GM19193 (cell line): ENCODE data around the gene TANC2.

Source experiments
- POLR2A ChIP-seq: IDR thresholded peaks from 4 replicates; pipeline ENCODE4 v1.6.1; 2011; ENCODE audit not compliant: insufficient read depth, insufficient read length; ENCODE audit errors: extremely low read depth

TANC2 gene

DNA sequence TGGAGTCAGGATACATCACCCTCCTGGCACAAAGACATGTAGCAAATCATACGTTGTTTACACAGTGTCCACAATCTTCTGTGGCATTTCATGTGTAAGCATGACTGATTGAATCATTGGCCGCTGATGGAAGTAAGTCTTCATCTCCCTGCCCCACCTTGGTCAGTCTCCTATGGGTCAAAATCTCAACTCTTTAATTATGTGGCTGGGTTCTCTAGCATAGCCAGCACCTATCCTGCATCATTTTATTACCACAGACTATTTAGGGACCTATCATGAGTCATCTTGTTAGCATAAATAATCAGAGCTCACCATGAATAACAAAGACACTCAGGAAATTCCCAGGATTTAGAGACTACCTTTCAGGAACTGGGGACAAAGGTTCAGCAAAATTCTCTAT is 15.9 kb downstream of the TANC2 start:
- TF ChIP-seq POLR2A: no peak

DNA sequence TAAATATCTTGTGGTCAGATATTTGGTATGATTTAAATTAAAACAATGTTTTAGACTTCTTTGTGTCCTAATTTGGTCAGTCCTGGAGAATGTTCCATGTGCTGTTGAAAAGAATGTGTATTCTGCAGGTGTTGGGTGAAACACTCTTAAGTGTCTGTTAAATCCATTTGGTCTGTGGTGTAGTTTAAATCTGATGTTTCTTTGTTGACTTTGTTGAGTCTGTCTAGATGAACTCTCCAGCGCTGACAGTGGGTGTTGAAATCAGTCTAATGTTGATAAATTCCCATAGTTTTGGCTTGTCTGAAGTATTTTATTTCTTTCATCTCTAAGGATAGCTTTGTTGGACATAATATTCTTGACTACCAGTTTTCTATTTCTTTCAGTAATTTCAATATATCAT is 18.8 kb downstream of the TANC2 start:
- TF ChIP-seq POLR2A: no peak

DNA sequence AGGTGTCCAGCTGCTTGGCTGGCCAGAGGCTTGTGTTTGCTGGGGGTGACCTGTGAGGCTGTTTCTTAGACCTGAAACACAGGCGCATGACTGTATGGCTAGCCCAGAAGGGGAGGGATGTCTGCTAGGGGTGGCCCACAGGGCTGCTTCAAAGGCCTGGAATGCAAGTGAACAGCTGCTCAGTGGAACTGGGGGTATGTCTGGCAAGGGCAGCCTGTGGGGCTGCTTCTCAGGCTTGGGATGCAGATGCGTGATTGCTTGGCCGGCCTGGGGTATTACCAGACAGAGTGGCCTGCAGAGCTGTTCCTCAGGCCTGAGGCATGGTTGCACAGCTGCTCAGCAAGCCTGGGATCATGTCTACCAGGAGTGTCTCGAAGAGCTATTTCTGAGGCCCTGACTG is 20.5 kb downstream of the TANC2 start:
- TF ChIP-seq POLR2A: no peak

DNA sequence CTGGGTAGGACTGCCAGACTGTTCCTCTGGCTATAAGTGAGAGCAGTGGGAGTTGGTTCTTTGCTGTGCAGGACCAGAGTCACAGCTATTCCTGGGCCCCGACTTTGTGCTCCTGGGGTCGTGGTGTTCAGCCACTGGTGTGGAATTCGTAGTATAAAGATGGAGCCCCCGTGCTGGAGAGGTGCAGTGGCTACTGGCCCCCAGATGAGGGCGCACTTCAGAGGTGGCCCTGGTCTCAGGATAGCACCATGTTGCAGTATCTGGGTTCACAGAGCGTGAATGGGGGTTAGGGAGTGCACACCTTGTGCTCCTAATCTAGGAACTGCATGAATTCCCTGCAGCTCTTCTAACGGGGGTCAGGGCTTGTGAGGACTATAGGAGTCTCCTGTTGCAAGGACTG is 21.1 kb downstream of the TANC2 start:
- TF ChIP-seq POLR2A: no peak

DNA sequence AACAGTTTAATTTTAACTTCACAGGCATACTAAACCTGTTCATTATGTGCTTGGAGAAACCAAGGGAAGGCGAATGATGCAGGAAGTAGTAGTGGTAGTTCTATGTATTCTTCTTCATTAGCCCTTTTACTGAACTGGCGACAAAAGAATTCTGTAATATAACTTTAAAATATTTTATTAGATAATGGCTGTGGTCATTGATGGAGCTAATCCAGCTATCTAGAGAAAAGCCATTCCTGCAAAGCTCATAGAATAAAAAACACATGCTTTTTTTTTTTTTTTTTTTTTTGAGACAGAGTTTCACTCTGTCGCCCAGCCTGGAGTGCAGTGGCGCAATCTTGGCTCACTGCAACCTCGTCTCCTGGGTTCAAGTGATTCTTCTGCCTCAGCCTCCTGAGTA is 23.5 kb downstream of the TANC2 start:
- no peak for TF ChIP-seq POLR2A

DNA sequence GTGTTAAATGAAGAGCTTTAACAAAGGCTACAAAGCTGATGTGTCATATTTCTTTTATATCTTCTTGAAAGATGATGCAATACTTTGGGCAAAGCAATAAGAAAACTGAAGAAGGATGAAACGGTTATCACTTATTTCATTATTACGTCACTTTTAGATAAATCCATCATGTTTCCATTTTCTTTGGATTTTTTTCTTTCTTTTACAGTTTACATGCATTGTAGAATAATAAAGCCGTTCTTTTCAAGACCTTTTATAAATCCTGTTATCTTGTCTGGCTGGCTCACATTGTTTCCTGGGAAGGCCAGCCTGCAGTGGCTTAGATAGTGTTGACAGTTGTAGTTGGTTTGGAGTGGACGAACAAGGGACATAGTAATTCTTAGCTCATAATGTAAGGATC is 28.9 kb downstream of the TANC2 start:
- TF ChIP-seq POLR2A: no peak

DNA sequence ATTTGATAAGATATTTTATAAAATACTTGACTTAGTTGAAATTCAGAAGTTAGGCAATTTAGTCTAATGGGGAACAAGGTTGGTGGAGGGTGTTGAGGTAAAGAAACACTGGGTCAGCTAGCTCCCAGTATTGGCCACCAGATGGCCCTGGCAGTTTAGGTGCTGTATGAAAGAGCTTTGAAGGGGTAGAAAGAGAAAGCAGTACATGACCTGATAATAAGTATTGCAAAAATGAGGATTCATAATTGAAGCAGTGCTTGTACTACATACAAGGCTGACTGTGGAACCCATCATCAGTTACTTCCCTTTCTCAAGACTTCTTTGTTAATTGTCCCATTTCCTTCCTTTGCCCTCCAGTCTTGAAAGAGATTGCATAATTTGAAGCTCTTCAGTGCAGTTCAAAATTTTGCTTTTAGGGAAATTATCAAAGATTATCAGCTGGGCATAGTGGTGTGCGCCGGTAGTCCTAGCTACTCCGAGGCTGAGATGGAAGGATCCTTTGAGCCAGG is 29.4 kb downstream of the TANC2 start:
- no peak for TF ChIP-seq POLR2A

DNA sequence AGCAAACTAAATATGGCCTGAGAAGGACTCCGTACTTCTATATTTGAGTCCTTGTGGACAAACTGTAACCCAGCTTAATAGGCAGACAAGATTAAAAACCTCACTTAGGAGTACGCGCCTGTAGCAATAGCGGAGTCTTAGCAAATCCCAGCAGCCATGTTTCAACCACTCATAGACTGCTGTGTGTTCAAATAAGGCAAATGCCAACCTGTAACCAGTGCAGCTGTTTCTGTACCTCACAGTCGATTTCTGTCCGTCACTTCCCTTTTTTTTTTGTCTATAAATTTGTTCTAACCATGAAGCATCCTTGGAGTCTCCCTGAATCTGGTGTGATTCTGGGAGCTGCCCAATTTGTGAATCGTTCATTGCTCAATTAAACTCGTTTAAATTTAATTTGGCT is 30.2 kb downstream of the TANC2 start:
- no peak for TF ChIP-seq POLR2A

DNA sequence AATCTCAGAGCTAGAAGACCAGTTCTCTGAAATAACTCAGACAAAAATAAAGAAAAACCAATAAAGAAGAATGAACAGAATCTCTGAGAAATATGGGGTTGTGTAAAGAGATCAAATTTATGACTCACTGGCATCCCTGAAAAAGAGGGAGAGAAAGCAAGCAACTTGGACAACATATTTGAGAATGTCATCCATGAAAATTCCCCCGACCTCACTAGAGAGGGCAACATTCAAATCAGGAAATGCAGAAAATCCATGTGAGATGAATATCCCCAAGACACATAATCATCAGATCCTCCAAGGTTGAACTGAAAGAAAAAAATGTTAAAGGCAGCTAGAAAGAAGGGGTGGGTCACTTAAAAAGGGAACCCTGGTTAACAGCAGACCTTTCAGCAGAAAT is 32.1 kb downstream of the TANC2 start:
- TF ChIP-seq POLR2A: no peak

DNA sequence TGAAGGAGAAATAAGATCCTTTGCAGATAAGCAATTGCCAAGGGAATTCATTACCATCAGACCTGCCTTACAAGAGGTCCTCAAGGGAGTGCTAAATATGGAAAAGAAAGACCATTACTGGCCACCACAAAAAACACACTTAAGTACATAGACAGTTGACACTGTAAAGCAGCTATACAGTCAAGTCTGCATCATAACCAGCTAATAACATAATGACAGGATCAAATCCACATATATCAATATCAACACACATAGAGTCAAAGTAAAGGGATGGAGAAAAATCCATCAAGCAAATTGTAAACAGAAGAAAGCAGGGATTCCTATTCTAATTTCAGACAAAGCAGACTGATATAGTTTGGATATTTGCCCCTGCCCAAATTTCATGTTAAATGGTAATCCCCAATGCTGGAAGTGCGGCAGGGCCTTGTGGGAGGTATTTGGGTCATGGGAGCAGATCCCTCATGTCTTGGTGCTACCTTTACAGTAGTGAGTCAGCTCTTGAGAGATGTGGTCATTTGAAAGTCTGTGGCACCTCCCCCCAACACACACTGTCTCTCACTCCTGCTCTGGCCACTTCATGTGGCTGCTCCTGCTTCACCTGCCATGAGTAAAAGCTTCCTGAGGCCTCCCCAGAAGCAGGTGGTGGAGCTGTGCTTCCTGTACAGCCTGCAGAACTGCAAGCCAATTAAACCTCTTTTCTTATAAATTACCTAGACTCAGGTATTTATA is 32.8 kb downstream of the TANC2 start:
- no peak for TF ChIP-seq POLR2A

DNA sequence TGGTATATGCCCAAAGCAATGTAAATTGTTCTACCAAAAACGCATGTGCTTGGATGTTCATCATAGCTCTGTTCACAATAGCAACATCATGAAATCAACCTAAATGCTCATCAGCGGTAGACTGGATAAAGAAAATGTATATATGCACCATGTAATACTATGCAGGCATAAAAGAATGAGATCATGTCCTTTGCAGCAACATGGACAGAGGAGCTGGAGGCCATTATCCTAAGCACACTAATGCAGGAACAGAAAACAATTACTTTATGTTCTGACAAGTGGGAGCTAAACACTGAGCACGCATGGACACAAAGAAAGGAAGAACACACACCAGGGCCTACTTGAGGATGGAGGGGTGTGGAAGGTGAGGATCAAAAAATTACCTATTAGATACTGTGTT is 33.7 kb downstream of the TANC2 start:
- no peak for TF ChIP-seq POLR2A

DNA sequence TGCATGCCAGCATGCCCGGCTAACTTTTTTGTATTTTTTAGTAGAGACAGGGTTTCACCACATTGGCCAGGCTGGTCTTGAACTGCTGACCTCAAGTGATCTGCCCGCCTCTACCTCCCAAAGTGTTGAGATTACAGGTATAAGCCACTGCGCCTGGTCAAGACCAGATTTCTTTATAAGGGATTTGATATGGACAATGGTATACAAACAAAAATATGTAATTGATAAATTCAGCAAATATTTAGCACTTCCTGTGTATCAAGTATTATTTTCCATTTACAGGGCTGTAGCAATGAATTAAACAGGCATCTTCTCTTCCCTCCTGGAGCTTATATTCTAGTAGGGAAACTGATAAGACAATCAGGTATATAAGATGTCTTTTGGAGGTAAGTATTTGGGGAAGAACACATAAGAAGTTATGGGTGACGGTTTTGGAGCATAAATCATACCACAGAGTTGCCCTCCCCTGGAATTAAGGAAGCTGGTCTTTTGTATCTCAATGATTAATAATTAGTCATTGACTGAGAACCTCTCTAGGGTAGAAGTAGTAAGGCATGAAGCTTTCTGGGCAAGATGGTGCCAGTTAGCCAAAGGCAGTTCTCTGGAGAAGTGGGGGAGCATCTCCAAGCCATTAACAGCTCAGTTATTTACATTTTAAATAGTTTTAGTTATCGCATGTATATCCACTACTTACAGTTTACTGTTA is 35.8 kb downstream of the TANC2 start:
- TF ChIP-seq POLR2A: no peak

DNA sequence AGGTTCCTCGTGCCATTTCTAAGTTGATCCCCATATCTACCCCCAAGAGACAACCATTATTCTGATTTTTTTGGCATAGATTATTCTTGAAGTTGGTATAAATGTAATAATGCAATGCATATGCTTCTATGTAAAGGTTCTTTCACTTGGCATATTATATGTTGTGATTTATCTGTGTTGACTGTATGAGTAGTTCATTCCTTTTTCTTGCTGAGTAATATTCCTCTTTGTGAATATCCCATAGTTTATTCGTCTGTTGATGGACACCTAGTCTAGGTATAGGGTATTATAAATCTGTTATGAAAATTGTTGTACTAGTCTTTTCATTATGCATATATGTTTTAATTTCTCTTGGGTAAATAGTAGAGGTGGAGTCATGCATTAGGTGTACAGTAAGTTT is 36.6 kb downstream of the TANC2 start:
- no peak for TF ChIP-seq POLR2A

DNA sequence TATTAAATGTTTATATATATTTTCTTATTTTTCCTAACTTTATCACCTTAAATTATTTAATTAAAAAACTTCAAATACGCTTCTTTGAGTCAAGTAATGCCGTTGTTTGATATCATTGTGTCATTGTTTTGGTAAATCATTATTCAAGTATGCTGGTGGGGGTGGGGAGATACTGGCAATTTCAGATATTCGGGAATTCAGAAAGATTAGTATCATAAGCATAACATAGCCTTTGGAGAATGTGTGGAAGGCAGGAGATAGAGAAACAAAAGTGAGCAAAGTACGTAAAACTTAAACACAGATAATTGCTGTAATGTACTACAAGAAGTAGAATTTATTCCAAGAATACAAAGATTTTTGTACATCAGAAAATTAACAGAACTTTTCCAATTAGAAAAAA is 49.8 kb downstream of the TANC2 start:
- TF ChIP-seq POLR2A: no peak
